SK-N-SH treated with all-trans-retinoic acid at 6 μM for 48 hours (cell line): ENCODE measurements around the gene ADGRG6.

ENCODE experiments used
- ATAC-seq: fragments of 200-7000 bp; cut with Tn5 transposase; 3 replicates; pipeline ENCODE4 v1.9.1; 2020; ENCODE audit warnings: mild to moderate bottlenecking, moderate library complexity
- ARNTL ChIP-seq: fragments of 450-650 bp; formaldehyde crosslinking; IDR thresholded peaks from 2 replicates; pipeline ENCODE4 v1.5.0; 2020; ENCODE audit warnings: low read depth, mild to moderate bottlenecking, moderate library complexity, borderline replicate concordance
- BACH2 ChIP-seq: fragments of 250-450 bp; sonication (Bioruptor Pico); IDR thresholded peaks from 2 replicates; pipeline ENCODE4 v1.9.0; 2021; ENCODE audit warnings: mild to moderate bottlenecking, borderline replicate concordance
- CSDC2 ChIP-seq: fragments of 250-450 bp; sonication (Bioruptor Pico); IDR thresholded peaks from 2 replicates; pipeline ENCODE4 v1.5.0; 2020; ENCODE audit warnings: mild to moderate bottlenecking, moderate library complexity
- ESRRG ChIP-seq: fragments of 250-450 bp; sonication (Bioruptor Pico); IDR thresholded peaks from 2 replicates; pipeline ENCODE4 v1.6.1; 2021; ENCODE audit warnings: mild to moderate bottlenecking
- GLIS3 ChIP-seq: fragments of 250-450 bp; sonication (Bioruptor Pico); IDR thresholded peaks from 2 replicates; pipeline ENCODE4 v1.5.0; 2020; ENCODE audit warnings: mild to moderate bottlenecking, moderate library complexity
- ISL1 ChIP-seq: fragments of 250-450 bp; sonication (Bioruptor Pico); IDR thresholded peaks from 2 replicates; pipeline ENCODE4 v2.1.2; 2022; ENCODE audit warnings: mild to moderate bottlenecking, moderate library complexity
- OSR1 ChIP-seq: fragments of 250-450 bp; sonication (Bioruptor Pico); IDR thresholded peaks from 2 replicates; pipeline ENCODE4 v1.8.0; 2022; ENCODE audit warnings: moderate library complexity, mild to moderate bottlenecking, inconsistent platforms
- POU6F1 ChIP-seq: fragments of 250-450 bp; sonication (Bioruptor Pico); IDR thresholded peaks from 2 replicates; pipeline ENCODE4 v1.8.0; 2021; ENCODE audit warnings: low read depth, mild to moderate bottlenecking, moderate library complexity, borderline replicate concordance
- PPARA ChIP-seq: fragments of 250-450 bp; sonication (Bioruptor Pico); IDR thresholded peaks from 2 replicates; pipeline ENCODE4 v1.5.0; 2020; ENCODE audit warnings: mild to moderate bottlenecking, borderline replicate concordance
- SNAI2 ChIP-seq: fragments of 250-450 bp; sonication (Bioruptor Pico); IDR thresholded peaks from 2 replicates; pipeline ENCODE4 v1.5.0; 2020; ENCODE audit warnings: mild to moderate bottlenecking, moderate library complexity
- TCF4 ChIP-seq: fragments of 250-450 bp; sonication (Bioruptor Pico); IDR thresholded peaks from 2 replicates; pipeline ENCODE4 v1.8.0; 2021; ENCODE audit warnings: mild to moderate bottlenecking, moderate library complexity, borderline replicate concordance
- TOX ChIP-seq: fragments of 250-450 bp; sonication (Bioruptor Pico); IDR thresholded peaks from 2 replicates; pipeline ENCODE4 v1.8.0; 2021; ENCODE audit warnings: mild to moderate bottlenecking, moderate library complexity, borderline replicate concordance
- ZC3H10 ChIP-seq: fragments of 250-450 bp; sonication (Bioruptor Pico); IDR thresholded peaks from 2 replicates; pipeline ENCODE4 v1.5.1; 2021; ENCODE audit warnings: mild to moderate bottlenecking, moderate library complexity
- ZFP30 ChIP-seq: fragments of 450-650 bp; formaldehyde crosslinking; IDR thresholded peaks from 2 replicates; pipeline ENCODE4 v1.5.0; 2022; ENCODE audit warnings: mild to moderate bottlenecking, moderate library complexity
- ZNF565 ChIP-seq: fragments of 450-650 bp; formaldehyde crosslinking; conservative IDR thresholded peaks from 2 replicates; pipeline ENCODE4 v1.5.0; 2020; ENCODE audit warnings: low read depth, mild to moderate bottlenecking, moderate library complexity
- ZNF70 ChIP-seq: fragments of 450-650 bp; formaldehyde crosslinking; IDR thresholded peaks from 2 replicates; pipeline ENCODE4 v1.5.0; 2020; ENCODE audit warnings: mild to moderate bottlenecking, moderate library complexity
- TF ChIP-seq, protein P1 (sequence below): fragments of 250-450 bp; sonication (Bioruptor Pico); IDR thresholded peaks from 2 replicates; pipeline ENCODE4 v1.5.0; 2020; ENCODE audit warnings: mild to moderate bottlenecking, moderate library complexity
- TF ChIP-seq, protein P2 (sequence below): fragments of 250-450 bp; sonication (Bioruptor Pico); IDR thresholded peaks from 2 replicates; pipeline ENCODE4 v1.5.1; 2021; ENCODE audit warnings: mild to moderate bottlenecking, moderate library complexity
- TF ChIP-seq, protein P3 (sequence below): fragments of 250-450 bp; sonication (Bioruptor Pico); IDR thresholded peaks from 2 replicates; pipeline ENCODE4 v1.5.1; 2020; ENCODE audit warnings: low read depth, mild to moderate bottlenecking, moderate library complexity

The ADGRG6 gene

GRCh38 chr6:142440600-142441293, 138.9 kb downstream of the ADGRG6 start:
- ATAC-seq, result no peak

GRCh38 chr6:142441716-142442115, 139.9 kb downstream of the ADGRG6 start:
- TF ChIP-seq, protein P1, sequence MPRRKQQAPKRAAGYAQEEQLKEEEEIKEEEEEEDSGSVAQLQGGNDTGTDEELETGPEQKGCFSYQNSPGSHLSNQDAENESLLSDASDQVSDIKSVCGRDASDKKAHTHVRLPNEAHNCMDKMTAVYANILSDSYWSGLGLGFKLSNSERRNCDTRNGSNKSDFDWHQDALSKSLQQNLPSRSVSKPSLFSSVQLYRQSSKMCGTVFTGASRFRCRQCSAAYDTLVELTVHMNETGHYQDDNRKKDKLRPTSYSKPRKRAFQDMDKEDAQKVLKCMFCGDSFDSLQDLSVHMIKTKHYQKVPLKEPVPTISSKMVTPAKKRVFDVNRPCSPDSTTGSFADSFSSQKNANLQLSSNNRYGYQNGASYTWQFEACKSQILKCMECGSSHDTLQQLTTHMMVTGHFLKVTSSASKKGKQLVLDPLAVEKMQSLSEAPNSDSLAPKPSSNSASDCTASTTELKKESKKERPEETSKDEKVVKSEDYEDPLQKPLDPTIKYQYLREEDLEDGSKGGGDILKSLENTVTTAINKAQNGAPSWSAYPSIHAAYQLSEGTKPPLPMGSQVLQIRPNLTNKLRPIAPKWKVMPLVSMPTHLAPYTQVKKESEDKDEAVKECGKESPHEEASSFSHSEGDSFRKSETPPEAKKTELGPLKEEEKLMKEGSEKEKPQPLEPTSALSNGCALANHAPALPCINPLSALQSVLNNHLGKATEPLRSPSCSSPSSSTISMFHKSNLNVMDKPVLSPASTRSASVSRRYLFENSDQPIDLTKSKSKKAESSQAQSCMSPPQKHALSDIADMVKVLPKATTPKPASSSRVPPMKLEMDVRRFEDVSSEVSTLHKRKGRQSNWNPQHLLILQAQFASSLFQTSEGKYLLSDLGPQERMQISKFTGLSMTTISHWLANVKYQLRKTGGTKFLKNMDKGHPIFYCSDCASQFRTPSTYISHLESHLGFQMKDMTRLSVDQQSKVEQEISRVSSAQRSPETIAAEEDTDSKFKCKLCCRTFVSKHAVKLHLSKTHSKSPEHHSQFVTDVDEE, result no peak
- no peak for TF ChIP-seq GLIS3 (CRISPR knock-in tag)
- no peak for TF ChIP-seq ZNF70 (CRISPR knock-in tag)
- no peak for TF ChIP-seq ESRRG (CRISPR knock-in tag)
- TF ChIP-seq BACH2, result no peak
- TF ChIP-seq TCF4, result no peak
- TF ChIP-seq, protein P2, sequence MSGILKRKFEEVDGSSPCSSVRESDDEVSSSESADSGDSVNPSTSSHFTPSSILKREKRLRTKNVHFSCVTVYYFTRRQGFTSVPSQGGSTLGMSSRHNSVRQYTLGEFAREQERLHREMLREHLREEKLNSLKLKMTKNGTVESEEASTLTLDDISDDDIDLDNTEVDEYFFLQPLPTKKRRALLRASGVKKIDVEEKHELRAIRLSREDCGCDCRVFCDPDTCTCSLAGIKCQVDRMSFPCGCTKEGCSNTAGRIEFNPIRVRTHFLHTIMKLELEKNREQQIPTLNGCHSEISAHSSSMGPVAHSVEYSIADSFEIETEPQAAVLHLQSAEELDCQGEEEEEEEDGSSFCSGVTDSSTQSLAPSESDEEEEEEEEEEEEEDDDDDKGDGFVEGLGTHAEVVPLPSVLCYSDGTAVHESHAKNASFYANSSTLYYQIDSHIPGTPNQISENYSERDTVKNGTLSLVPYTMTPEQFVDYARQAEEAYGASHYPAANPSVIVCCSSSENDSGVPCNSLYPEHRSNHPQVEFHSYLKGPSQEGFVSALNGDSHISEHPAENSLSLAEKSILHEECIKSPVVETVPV (CRISPR knock-in tag), result no peak
- no peak for TF ChIP-seq CSDC2 (CRISPR knock-in tag)
- no peak for ATAC-seq

More at GRCh38 chr6:142440600-142441293, 138.9 kb downstream of the ADGRG6 start:
- TF ChIP-seq ZNF565 (CRISPR knock-in tag), result no peak
- TF ChIP-seq BACH2, result no peak
- no peak for TF ChIP-seq PPARA (CRISPR knock-in tag)
- TF ChIP-seq OSR1 (CRISPR knock-in tag), result no peak
- no peak for TF ChIP-seq ZC3H10 (CRISPR knock-in tag)
- TF ChIP-seq GLIS3 (CRISPR knock-in tag), result no peak
- TF ChIP-seq, protein P3, sequence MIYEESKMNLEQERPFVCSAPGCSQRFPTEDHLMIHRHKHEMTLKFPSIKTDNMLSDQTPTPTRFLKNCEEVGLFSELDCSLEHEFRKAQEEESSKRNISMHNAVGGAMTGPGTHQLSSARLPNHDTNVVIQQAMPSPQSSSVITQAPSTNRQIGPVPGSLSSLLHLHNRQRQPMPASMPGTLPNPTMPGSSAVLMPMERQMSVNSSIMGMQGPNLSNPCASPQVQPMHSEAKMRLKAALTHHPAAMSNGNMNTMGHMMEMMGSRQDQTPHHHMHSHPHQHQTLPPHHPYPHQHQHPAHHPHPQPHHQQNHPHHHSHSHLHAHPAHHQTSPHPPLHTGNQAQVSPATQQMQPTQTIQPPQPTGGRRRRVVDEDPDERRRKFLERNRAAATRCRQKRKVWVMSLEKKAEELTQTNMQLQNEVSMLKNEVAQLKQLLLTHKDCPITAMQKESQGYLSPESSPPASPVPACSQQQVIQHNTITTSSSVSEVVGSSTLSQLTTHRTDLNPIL, result no peak
- no peak for TF ChIP-seq CSDC2 (CRISPR knock-in tag)
- TF ChIP-seq ISL1 (CRISPR knock-in tag), result no peak
- no peak for TF ChIP-seq POU6F1 (CRISPR knock-in tag)
- no peak for TF ChIP-seq TOX
- no peak for TF ChIP-seq ESRRG (CRISPR knock-in tag)
- TF ChIP-seq, all 23 proteins: peak for 0

DNA sequence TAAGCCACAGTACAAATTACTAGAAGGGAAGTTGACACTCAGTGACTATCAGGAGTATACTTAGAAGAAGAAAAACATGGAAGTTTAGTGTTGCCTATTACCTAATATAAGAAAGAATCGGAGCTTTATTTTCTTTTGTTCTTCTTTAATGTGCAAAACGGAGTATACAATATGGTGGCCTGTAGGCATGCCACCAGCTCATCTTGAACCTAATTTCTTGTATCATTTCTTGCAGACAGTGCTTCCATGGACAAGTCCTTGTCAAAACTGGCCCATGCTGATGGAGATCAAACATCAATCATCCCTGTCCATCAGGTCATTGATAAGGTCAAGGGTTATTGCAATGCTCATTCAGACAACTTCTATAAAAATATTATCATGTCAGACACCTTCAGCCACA, 141.3 kb downstream of the ADGRG6 start:
- TF ChIP-seq TCF4 (no peak), ZFP30 (no peak), ESRRG (CRISPR knock-in tag) (no peak), ZNF565 (CRISPR knock-in tag) (no peak), ZNF70 (CRISPR knock-in tag) (no peak)
- TF ChIP-seq, protein P2 (CRISPR knock-in tag), result no peak
- TF ChIP-seq, all 23 proteins: peak for 0
- no peak for ATAC-seq

- ATAC-seq, result peak; percentile 8; the same call in 1 of the 3 replicates
- TF ChIP-seq TOX (no peak), SNAI2 (CRISPR knock-in tag) (no peak), CSDC2 (CRISPR knock-in tag) (no peak), ESRRG (CRISPR knock-in tag) (no peak), ZC3H10 (CRISPR knock-in tag) (no peak), ZFP30 (no peak), PPARA (CRISPR knock-in tag) (no peak), ZNF565 (CRISPR knock-in tag) (no peak), ARNTL (CRISPR knock-in tag) (no peak)
- TF ChIP-seq, protein P3, result no peak
- TF ChIP-seq, protein P2 (CRISPR knock-in tag), result no peak
- TF ChIP-seq, protein P1, result no peak
Measured at GRCh38 chr6:142443532-142443931, 141.7 kb downstream of the ADGRG6 start.
